DND-41 (cell line): Measurements from ENCODE around the gene RBFOX1.

Experiments used
- EZH2 ChIP-seq: IDR thresholded peaks from 3 replicates; pipeline ENCODE4 v1.6.1; 2012; ENCODE audit warnings: borderline replicate concordance, low read depth, mild to moderate bottlenecking, moderate library complexity, low read length, inconsistent platforms; ENCODE audit not compliant: severe bottlenecking
- TF ChIP-seq, protein P1 (sequence below): IDR thresholded peaks from 2 replicates; pipeline ENCODE4 v1.5.1; 2012; ENCODE audit warnings: borderline replicate concordance, low read length, moderate library complexity, mild to moderate bottlenecking; ENCODE audit not compliant: poor library complexity, severe bottlenecking; ENCODE audit errors: extremely low read depth

DNA sequence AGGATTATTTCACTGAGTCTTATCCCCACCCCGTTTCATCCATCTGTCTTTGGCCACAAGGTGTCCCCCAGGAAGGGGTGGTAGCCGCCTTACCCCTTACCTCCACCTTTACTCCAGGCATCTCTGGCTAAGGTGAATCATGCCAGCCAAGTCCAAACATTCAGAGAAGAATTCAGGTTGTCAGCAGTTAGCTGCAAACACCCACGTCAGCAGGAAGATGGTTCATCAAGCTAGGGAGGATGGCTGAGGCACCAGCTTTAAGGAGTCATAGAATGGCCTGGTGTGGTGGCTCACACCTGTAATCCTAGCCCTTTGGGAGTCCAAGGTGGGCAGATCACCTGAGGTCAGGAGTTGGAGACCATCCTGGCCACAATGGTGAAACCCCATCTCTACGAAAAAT lies 61.0 kb downstream of the RBFOX1 start:
- TF ChIP-seq, protein P1, sequence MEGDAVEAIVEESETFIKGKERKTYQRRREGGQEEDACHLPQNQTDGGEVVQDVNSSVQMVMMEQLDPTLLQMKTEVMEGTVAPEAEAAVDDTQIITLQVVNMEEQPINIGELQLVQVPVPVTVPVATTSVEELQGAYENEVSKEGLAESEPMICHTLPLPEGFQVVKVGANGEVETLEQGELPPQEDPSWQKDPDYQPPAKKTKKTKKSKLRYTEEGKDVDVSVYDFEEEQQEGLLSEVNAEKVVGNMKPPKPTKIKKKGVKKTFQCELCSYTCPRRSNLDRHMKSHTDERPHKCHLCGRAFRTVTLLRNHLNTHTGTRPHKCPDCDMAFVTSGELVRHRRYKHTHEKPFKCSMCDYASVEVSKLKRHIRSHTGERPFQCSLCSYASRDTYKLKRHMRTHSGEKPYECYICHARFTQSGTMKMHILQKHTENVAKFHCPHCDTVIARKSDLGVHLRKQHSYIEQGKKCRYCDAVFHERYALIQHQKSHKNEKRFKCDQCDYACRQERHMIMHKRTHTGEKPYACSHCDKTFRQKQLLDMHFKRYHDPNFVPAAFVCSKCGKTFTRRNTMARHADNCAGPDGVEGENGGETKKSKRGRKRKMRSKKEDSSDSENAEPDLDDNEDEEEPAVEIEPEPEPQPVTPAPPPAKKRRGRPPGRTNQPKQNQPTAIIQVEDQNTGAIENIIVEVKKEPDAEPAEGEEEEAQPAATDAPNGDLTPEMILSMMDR: no peak
- no peak for TF ChIP-seq EZH2
